Mucosa of rectum (tissue), 2 donors: ENCODE data around the gene TNS3.

Experiments
- H3K27ac ChIP-seq, 2 donors: one replicate each; pipeline ENCODE4 v1.7.0; 2013; ENCODE audit warnings: inconsistent platforms in 2 of 2, low read depth in 2 of 2, low read length in 2 of 2
- H3K27me3 ChIP-seq, 2 donors: one replicate each; pipeline ENCODE4 v1.7.0; 2013; ENCODE audit warnings: low read length in 2 of 2; ENCODE audit not compliant: control insufficient read depth in 2 of 2, insufficient read depth in 2 of 2
- H3K36me3 ChIP-seq, 2 donors: one replicate each; pipeline ENCODE4 v1.7.0; 2013; ENCODE audit warnings: low read length in 2 of 2; ENCODE audit not compliant: control insufficient read depth in 2 of 2, insufficient read depth in 2 of 2
- H3K4me1 ChIP-seq, 2 donors: one replicate each; pipeline ENCODE4 v1.7.0; 2013; ENCODE audit warnings: low read length in 2 of 2, mild to moderate bottlenecking in 1 of 2; ENCODE audit not compliant: control insufficient read depth in 2 of 2, insufficient read depth in 2 of 2
- H3K4me3 ChIP-seq, 2 donors: one replicate each; pipeline ENCODE4 v1.7.0; 2013; ENCODE audit warnings: low read length in 2 of 2
- H3K9ac ChIP-seq, 2 donors: one replicate each; pipeline ENCODE4 v1.7.0; 2013; ENCODE audit warnings: low read length in 2 of 2, low read depth in 1 of 2, mild to moderate bottlenecking in 1 of 2
- H3K9me3 ChIP-seq, 2 donors: one replicate each; pipeline ENCODE4 v1.7.0; 2013; ENCODE audit warnings: low read length in 2 of 2; ENCODE audit not compliant: control insufficient read depth in 2 of 2
- donor health status: healthy.
- donor health status: Normal muscosa, but diverticular disease.

Gene TNS3

DNA sequence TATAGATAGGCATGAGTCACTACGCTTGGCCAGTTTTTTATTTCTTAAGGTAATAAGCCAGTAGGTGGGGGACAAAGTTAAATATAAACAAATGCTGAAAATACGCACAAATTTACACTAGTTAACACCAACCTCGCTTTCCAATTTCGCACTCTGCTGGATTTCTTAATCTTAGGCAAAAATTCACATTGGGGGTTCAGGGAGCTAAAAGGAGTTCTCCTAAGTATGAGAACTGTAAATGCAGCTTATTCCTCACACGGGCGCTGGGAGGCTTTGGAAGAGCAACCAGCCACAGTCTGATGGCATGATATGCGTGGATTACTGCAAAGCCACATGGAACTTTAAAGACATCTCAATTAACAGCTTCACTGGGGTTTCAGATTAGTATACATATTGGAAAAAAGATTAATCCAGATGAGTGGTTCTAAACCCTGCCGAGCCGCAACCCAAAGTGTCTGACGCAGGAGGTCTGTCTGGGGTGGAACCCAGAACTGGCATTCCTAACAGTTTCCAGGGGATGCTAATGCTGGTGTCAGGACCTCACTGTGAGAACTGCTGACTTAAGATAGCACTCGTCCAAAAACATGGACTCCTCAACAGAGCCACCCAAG, 16.2 kb downstream of the TNS3 start:
- Histone ChIP-seq H3K36me3 (no peaks in the 10 kb centered on the region), H3K9ac (no peak overlapping the region), H3K4me3 (no peak overlapping the region), H3K9me3 (no peaks in the 10 kb centered on the region), H3K27ac (no peak overlapping the region), H3K27me3 (no peaks in the 10 kb centered on the region), H3K4me1 (peaks cover 7 to 8% of the 10 kb centered on the region in 2 donors)

DNA sequence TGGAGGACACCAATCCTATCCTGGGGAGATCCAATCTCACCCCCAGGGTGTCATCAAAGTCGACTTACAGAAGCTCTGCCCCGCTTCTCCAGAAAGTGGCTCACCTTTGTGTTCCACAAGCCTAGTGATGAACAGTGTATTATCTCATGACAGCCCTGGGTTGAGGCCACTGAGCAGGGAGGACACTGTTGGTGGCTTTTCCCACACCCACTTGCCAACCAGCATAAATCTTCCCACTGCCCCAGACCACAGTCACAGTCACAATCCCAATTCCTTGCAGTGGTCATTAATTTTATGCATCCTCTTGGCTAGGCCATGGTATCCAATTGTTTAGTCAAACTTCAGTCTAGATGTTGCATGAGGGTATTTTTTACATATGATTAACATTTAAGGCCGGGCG, 18.4 kb downstream of the TNS3 start:
- Histone ChIP-seq H3K9ac (no peak overlapping the region), H3K27me3 (no peaks in the 10 kb centered on the region), H3K4me1 (no peaks in the 10 kb centered on the region), H3K9me3 (no peaks in the 10 kb centered on the region), H3K27ac (no peak overlapping the region), H3K4me3 (no peak overlapping the region), H3K36me3 (no peaks in the 10 kb centered on the region)

GRCh38 chr7:47561715-47562446, 20.0 kb downstream of the TNS3 start:
- peaks cover 0 to 2% of the 10 kb centered on the region in 2 donors for H3K4me1 ChIP-seq
- no peak overlapping the region for H3K27ac ChIP-seq
- H3K4me3 ChIP-seq = no peak overlapping the region
- H3K9me3 ChIP-seq = no peaks in the 10 kb centered on the region
- H3K9ac ChIP-seq = no peak overlapping the region
- no peaks in the 10 kb centered on the region for H3K36me3 ChIP-seq
- no peaks in the 10 kb centered on the region for H3K27me3 ChIP-seq

DNA sequence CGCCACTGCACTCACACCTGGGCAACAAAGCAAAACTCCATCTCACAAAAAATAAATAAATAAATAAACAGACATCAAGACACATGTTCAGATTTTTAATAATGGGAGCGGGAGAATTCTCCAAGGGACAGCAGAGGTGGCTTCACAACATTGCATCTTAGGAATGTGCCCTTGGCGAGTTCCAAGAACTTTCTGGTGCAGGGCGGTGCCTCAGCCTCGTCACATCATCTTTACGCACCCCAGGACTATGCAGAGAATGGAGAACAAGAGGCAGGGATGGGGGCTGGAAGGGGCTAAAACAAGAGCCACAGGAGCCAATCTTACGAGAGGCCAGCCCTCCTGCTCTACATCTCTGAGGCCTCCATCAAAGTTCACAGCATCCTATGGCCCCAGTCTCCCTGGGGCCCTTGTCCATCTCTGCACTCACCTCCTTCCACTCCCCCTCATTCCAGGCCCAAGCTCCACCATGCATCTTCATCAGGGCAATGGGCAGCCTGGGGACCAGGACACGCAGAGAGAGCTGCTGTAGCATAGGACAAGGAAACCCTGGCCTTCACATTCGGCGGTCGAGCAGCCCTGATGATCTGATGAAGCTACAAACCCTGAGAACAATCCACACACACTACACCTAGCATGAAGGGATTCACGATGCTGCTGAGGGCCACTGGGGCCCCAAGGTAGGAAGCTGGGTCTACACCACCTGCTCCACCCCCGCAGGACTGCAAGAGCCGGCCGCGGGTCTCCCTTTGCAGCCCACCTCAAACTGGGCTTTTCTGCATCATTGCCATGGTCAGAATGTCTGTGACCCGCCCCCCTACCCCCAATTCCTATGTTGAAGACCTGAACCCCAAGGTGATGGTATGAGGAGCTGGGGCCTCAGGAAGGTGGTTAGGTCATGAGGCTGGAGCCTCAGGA, 22.3 kb downstream of the TNS3 start:
- Histone ChIP-seq H3K9ac (no peak overlapping the region), H3K36me3 (no peaks in the 10 kb centered on the region), H3K4me3 (no peak overlapping the region), H3K27ac (no peak overlapping the region), H3K9me3 (no peaks in the 10 kb centered on the region), H3K4me1 (peaks cover 0 to 2% of the 10 kb centered on the region in 2 donors), H3K27me3 (no peaks in the 10 kb centered on the region)

DNA sequence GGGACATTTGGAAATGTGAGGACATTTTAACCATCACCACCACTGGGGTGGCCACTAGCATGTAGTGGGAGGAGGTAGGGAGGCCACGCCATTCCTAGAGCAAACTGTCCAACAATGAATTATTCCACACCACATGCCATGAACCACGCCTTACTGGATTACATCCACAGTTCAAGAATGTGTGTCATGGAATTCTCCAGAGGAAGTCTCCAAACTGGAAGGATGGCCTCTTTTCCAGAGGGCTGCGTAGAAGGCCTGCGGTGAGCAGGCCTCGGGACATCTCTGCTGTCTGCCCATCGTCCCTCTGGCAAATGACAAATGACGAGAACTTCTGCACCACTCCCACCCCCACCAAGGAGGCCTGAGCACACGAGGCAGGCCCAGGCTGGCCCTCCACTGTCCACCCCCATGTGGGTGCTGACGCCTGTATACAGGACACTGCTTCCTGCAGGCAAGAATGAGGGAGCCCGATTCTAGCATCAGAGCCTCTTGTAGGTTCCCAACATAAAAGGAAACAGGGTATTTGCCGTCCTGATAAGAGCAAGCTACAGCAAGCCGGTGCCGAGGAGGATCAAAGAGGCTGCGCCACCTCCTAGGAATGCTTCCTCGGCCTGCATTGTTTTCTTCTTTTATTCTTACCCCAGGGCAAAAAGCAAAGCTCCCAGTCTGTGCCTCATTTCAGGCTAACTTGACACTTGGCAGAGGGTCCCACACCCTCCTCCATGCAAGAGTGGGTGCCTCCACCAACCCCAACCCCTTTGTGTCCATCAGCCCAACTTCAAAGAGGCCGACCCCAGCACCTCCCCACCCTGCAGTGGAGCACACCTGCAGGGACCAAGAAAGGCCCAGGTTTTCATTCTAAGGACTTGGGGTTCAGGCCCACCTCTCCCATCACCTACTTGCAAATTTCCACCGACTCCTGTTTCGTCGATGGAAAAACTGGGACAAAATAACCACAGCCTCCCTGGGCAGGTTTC, 23.9 kb downstream of the TNS3 start:
- H3K9ac ChIP-seq = no peak overlapping the region
- no peaks in the 10 kb centered on the region for H3K27me3 ChIP-seq
- H3K4me3 ChIP-seq = no peak overlapping the region
- H3K9me3 ChIP-seq = no peaks in the 10 kb centered on the region
- H3K4me1 ChIP-seq = peaks cover 0 to 2% of the 10 kb centered on the region in 2 donors
- H3K27ac ChIP-seq = no peak overlapping the region
- H3K36me3 ChIP-seq = no peaks in the 10 kb centered on the region

DNA sequence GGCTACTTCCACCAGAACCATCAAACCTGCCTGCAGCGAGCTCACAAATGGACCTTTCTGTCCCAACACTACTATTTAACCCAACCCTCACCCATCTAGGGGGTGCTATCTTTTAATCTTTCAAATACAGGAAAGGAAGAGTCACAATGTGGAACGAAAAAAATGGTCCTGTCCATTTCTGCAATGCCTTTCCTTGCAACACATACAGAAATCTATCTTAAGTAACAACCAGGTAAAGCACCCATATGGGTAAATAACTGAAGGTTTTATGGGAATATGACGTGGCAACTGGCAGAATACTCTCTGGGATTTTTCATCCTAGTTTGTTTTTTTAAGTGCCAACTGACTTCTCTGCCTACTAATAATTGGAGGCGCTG, 24.6 kb downstream of the TNS3 start:
- Histone ChIP-seq H3K27me3 (no peaks in the 10 kb centered on the region), H3K4me1 (peaks cover 0 to 2% of the 10 kb centered on the region in 2 donors)

DNA sequence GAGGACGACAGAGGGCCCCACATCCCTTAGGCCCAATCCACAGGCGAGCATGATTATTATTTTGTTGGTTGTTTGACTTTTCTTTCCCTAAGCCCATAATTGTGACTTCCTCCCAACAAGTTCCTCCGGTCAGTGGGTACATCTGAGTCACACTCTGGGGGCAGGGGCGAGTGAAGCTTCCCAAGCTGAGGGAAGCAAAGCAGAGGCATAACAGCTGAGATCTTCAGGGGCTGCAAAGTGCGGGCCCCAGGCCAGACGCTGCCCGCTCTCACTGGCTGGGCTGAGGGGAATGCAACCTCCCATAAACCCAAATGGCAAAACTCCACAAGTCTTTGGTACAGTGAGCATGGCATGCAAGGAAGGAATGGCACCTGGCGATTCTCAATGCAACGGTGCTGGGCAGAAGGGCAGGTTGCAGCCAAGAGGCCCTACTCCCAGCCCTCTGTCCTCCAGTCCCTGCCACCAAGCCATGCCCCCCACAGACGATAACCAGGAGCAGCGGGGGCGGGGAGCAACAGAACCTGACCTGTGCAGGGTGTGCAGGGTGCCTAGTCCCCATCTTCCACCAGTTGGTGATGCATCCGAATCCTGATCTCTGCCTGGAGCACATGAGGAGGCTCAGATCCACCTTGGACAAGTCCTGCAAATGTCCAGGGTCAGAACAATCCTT, 25.3 kb downstream of the TNS3 start:
- H3K4me3 ChIP-seq = no peak overlapping the region
- H3K4me1 ChIP-seq = peaks cover under 1 to 4% of the 10 kb centered on the region in 2 donors
- no peak overlapping the region for H3K27ac ChIP-seq
- H3K9me3 ChIP-seq = no peaks in the 10 kb centered on the region
- no peaks in the 10 kb centered on the region for H3K36me3 ChIP-seq
- no peaks in the 10 kb centered on the region for H3K27me3 ChIP-seq
- H3K9ac ChIP-seq = no peak overlapping the region

More for the DNA sequence above, 24.6 kb downstream of the TNS3 start:
- Histone ChIP-seq H3K4me3 (no peak overlapping the region), H3K27ac (no peak overlapping the region), H3K9me3 (no peaks in the 10 kb centered on the region), H3K36me3 (no peaks in the 10 kb centered on the region), H3K9ac (no peak overlapping the region)

GRCh38 chr7:47553309-47553708, 28.6 kb downstream of the TNS3 start:
- H3K4me1 ChIP-seq = peaks cover 5 to 10% of the 10 kb centered on the region in 2 donors
- no peak overlapping the region for H3K27ac ChIP-seq

GRCh38 chr7:47552621-47553020, 29.3 kb downstream of the TNS3 start:
- Histone ChIP-seq H3K27ac (no peak overlapping the region), H3K4me3 (no peak overlapping the region), H3K4me1 (peaks cover 7 to 11% of the 10 kb centered on the region in 2 donors)

More at GRCh38 chr7:47553309-47553708, 28.6 kb downstream of the TNS3 start:
- H3K4me3 ChIP-seq = no peak overlapping the region
- H3K9ac ChIP-seq = no peak overlapping the region
- no peaks in the 10 kb centered on the region for H3K9me3 ChIP-seq
- no peaks in the 10 kb centered on the region for H3K36me3 ChIP-seq
- H3K27me3 ChIP-seq = no peaks in the 10 kb centered on the region

More at GRCh38 chr7:47552621-47553020, 29.3 kb downstream of the TNS3 start:
- Histone ChIP-seq H3K9me3 (no peaks in the 10 kb centered on the region), H3K9ac (no peak overlapping the region), H3K27me3 (no peaks in the 10 kb centered on the region), H3K36me3 (no peaks in the 10 kb centered on the region)
